Stimulated activated CD4-positive, alpha-beta T cell treated with anti-CD3 and anti-CD28 coated beads, Interleukin-15, amount 100 ng/mL, for 48 hours (primary cell): ENCODE data around the gene MRPL38.
"Not testable (repeated sequence)": the region's sequence is repeated elsewhere in the genome, so short reads cannot be mapped to it uniquely, and the experiment has no call there.

Experiments
- DNase-seq, 2 donors: peaks; one replicate each; pipeline ENCODE4 v3.0.0-alpha.2; 2020; ENCODE audit warnings: low read depth in 2 of 2

MRPL38 gene

DNA sequence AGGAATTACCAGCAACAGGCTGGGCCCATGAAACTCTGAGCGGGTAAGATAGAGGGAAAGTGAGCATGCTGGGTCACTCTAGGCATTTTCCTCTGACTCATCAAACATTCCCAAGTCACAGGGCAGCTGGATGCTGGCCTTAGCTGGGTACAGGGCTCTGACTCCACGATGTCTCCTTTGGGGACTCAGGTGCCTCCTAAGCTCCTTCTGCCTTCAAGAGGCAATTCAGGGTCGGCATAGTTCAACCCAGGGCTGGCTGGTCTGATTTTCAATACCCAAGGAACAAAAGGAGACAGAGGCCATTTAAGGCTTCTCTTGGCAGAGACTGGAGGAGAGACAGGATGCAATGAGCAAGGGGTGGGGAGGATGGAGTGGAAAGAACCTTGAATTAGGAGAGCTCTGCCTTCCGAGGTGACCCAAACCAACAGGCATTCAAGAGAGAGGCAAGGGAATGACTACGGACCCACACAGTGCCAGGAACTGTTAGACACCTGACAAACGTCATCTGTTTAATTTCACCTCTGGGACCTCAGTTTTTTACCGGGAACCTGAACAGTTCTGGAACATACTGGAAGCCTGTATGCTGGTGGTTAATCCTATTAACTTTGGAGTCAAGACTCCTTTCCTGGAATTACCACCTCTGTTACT is 50.5 kb downstream of the MRPL38 start:
- DNase-seq, result no peak

DNA sequence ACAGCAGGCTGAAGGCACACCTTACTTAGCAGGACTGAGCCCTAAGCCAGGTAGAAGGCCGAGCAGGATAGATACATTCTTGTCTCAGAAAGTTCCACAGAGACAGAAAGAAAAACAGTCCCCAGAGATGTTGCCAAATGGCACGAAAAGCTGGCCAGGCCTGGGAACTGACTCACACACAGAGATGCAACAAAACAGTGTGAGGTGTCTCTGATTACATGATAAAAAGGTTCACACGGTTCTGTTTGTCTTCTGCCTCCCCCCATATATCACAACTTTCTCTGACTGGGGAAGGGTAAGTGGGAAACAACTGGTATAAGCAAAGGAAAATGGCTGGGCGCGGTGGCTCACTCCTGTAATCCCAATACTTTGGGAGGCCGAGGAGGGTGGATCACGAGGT is 51.3 kb downstream of the MRPL38 start:
- DNase-seq, result no peak

DNA sequence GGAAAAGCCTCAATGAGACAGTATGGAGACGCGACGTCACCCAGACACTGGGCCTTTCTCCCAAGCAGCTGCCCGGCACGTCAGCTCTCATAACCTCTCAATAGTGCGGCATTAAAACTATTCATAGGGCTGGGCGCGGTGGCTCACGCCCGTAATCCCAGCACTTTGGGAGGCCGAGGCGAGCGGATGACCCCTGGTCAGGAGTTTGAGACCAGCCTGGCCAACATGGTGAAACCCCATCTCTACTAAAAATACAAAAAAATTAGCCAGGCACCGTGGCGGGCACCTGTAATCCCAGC is 53.0 kb downstream of the MRPL38 start:
- DNase-seq, result not testable (repeated sequence)

DNA sequence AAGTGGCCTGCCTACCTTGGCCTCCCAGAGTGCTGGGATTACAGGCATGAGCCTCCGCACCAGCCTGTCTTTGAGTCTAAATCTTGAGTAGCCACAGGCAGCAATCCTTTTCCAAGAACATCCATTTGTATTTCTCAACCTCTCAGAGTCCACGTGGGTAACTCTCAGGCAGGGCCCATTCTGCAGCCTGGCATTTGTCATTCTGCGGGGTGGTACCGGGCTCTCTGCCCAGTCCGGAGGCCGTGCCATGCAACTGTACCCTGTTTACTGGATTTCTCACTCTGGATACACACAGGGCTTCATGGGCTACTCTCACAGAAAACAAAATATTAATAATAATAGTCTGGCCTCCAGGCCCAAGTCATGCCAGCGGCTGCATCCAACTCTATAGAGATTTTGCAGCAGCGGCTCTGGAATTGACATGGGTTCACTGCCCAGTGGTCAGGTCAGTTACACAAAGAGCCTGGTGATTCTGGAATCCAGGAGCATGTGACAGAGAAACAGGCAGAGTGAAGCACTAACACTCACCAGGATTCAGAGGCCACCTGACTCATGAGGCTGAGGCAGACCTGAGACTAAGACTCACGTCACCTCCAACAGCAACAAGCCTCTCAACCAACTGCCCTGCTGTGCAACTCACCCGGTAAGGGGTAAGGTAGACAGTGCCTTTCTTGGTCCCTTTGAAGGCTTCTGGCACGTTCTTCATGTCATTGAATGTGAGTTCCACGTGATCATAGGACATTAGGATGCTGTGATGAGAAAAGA is 53.6 kb downstream of the MRPL38 start:
- DNase-seq, result no peak

DNA sequence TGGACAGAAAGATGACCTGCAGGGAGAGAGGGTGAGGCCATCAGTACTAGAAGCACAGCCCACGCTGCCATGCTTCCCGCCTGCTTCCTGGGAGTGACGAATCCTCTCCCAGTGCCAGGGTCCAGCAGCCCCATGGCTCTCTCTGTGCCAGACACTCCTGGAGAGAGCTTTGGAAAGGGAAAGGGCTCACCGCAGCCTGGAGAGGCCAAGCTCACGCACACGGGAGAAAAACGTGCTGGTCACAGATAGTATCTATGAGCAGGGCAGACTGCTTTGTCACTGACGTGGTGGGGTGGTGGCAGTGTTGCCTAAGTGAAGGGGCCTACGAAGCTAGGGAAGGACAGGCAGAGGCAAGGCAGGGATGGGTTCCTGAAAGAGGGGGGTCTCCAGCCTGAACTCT is 55.0 kb downstream of the MRPL38 start:
- no peak for DNase-seq

DNA sequence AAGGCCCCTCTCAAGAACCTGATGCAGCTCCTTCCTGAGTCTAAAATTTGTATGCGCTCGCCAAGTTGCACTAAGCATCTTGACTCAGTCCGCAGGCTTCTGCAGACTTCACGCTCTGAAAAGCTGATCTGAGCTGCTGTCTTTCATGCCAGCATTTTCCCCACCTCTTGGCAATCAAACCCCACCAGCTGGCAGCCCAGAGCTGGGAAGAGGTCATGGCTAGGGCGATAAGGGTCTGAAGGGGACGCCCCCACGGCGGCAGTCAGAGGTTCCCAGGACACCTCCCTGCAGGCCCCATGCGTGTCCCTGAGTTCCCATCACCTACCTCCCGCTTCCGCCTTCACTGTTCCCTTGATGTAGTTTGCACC is 55.4 kb downstream of the MRPL38 start:
- no peak for DNase-seq
